PC-3 (cell line): ENCODE measurements around the gene DAAM1. TPM values are rescaled to one million over a fixed set of nuclear protein-coding genes. Genes with fewer than 3 reads are reported as not detected.

Source experiments
- ATAC-seq: fragments of 200-7000 bp; cut with Tn5 transposase; 2 replicates; pipeline ENCODE4 v1.9.1; 2020; ENCODE audit warnings: mild to moderate bottlenecking, moderate library complexity
- BruUV-seq: library from RNA; stranded (reverse); fragments of 400-500 nt; replicated peaks from 2 replicates; lab custom pipeline; 2021; lab: Mats Ljungman, UMichigan
- CTCF ChIA-PET: fragments of 300-600 bp; sonication (Branson Sonifier 250); formaldehyde crosslinking; loops from one replicate; lab custom pipeline; 2022; ENCODE audit warnings: antibody characterized with exemption; lab: Charles Lee
- POLR2A ChIA-PET: fragments of 300-600 bp; sonication (Branson Sonifier 250); formaldehyde crosslinking; loops from one replicate; lab custom pipeline; 2022; ENCODE audit warnings: antibody characterized with exemption; ENCODE audit not compliant: unreplicated experiment; lab: Charles Lee
- DNase-seq: peaks from one replicate; pipeline ENCODE4 v3.0.0-alpha.2; 2015
- H2AFZ ChIP-seq: fragments of 300-600 bp; sonication (generic); 2 replicates; pipeline ENCODE4 v1.6.0; 2016; ENCODE audit warnings: antibody characterized with exemption, low read length
- H3F3A ChIP-seq: fragments of 300-600 bp; sonication (generic); one replicate; pipeline ENCODE4 v1.6.0; 2017; ENCODE audit warnings: antibody characterized with exemption, low read length, control low read depth, mild to moderate bottlenecking; ENCODE audit not compliant: unreplicated experiment
- H3K27ac ChIP-seq: fragments of 300-600 bp; sonication (generic); 2 replicates; pipeline ENCODE4 v1.5.1; 2016; ENCODE audit warnings: mild to moderate bottlenecking, low read length
- H3K27me3 ChIP-seq: fragments of 300-600 bp; sonication (generic); 2 replicates; pipeline ENCODE4 v1.6.1; 2016; ENCODE audit warnings: low read length, mixed read lengths
- H3K36me3 ChIP-seq: fragments of 300-600 bp; sonication (generic); 2 replicates; pipeline ENCODE4 v1.6.1; 2016; ENCODE audit warnings: low read depth, mixed run types, low read length, mixed read lengths
- H3K4me1 ChIP-seq: fragments of 300-600 bp; sonication (generic); 2 replicates; pipeline ENCODE4 v1.5.1; 2016; ENCODE audit warnings: low read length; ENCODE audit not compliant: insufficient read depth
- H3K4me2 ChIP-seq: fragments of 300-600 bp; sonication (generic); 2 replicates; pipeline ENCODE4 v1.6.0; 2016; ENCODE audit warnings: low read length
- H3K4me3 ChIP-seq: fragments of 300-600 bp; sonication (generic); 2 replicates; pipeline ENCODE4 v1.5.1; 2016; ENCODE audit warnings: mild to moderate bottlenecking, low read length, mixed read lengths
- H3K79me2 ChIP-seq: fragments of 300-600 bp; sonication (generic); 2 replicates; pipeline ENCODE4 v1.6.1; 2017; ENCODE audit warnings: low read length, mixed read lengths
- H3K9ac ChIP-seq: fragments of 300-600 bp; sonication (generic); 2 replicates; pipeline ENCODE4 v1.6.0; 2016; ENCODE audit warnings: mild to moderate bottlenecking, low read length
- H3K9me2 ChIP-seq: fragments of 300-600 bp; sonication (generic); replicated peaks from 2 replicates; pipeline ENCODE4 v1.6.1; 2016; ENCODE audit warnings: mixed run types, low read length, mixed read lengths
- H3K9me3 ChIP-seq: fragments of 300-600 bp; sonication (generic); 2 replicates; pipeline ENCODE4 v1.6.1; 2016; ENCODE audit warnings: low read length, mixed read lengths
- H4K20me1 ChIP-seq: fragments of 300-600 bp; sonication (generic); 2 replicates; pipeline ENCODE4 v1.6.1; 2016; ENCODE audit warnings: low read length, mixed read lengths
- EZH2 ChIP-seq: fragments of 300-600 bp; sonication (generic); IDR thresholded peaks from one replicate; pipeline ENCODE4 v1.6.1; 2017; ENCODE audit warnings: antibody characterized with exemption, mild to moderate bottlenecking, low read length; ENCODE audit not compliant: unreplicated experiment
- EZH2phosphoT487 ChIP-seq: fragments of 300-600 bp; sonication (generic); IDR thresholded peaks from 2 replicates; pipeline ENCODE4 v1.6.1; 2018; ENCODE audit warnings: mild to moderate bottlenecking, antibody characterized with exemption, low read length, borderline replicate concordance
- intact Hi-C: fragments of 100-400 bp; cut with micrococcal nuclease; formaldehyde crosslinking; loops from 2 replicates; pipeline ENCODE4 v1.9.0; 2023
- total RNA-seq: library from RNA; depleted of rRNA; stranded (reverse); fragments of >200 nt; gene quantifications from 2 replicates; pipeline ENCODE4 v1.2.3, GENCODE V29; 2014
- TF ChIP-seq, protein P1 (sequence below): fragments of 300-600 bp; sonication (generic); conservative IDR thresholded peaks from 2 replicates; pipeline ENCODE4 v1.5.1; 2017; ENCODE audit warnings: antibody characterized with exemption, low read depth, mild to moderate bottlenecking, low read length

DAAM1 gene
- total RNA-seq, 1 experiment from 2014 or later = 32.7 TPM

DNA sequence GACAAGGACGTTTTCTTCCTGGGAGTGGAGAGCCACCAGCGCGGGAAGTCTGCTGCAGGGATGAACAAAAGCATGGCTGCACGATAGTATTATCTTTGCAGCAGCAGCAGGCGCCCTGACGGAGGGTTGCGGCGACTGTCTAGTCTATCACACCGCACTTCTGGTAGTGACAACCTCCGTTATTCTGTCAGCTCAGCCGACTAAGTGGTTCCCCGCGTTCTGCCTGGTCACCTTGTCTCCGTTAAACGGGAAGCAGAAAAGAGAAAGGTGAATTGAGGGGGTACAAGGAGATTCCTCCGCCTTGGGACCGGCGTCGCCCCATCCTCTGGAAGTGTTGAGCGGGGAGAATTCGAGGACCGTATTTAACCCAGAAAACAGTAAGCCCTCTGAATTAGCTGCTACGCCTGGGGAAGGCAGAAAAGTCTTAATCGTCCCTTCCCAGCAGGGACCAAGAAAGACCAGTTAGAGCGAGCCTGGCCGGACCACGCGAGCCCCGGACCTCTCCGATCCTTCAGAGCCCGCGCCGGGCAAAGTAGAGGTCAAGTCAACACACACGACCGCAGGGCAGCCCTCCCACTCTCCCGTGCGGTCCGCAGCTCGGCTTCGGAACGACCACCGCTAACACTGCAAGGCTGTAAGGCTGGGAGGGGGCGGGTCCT, 536 bp upstream of the DAAM1 start:
- BruUV-seq = TSS peak; percentile 93
- H3K9me3 ChIP-seq = no peaks in the 10 kb centered on the region
- DNase-seq = peak; percentile 48
- peak overlapping the region; percentile 89 for H3K4me2 ChIP-seq
- no peaks in the 10 kb centered on the region for H3K9me2 ChIP-seq
- H4K20me1 ChIP-seq = no peaks in the 10 kb centered on the region
- H3K79me2 ChIP-seq = peaks cover 35% of the 10 kb centered on the region
- ChIA-PET POLR2A (interaction anchor here (1.3 kb wide), 1 partner anchor 60 kb away, joined by 4 read pairs; no protein-coding TSS in a partner anchor), CTCF (interaction anchor here (0.6 to 1.3 kb wide), 3 partner anchors 75 to 295 kb away, joined by 4 to 8 read pairs (median 7); no protein-coding TSS in a partner anchor)
- H3K36me3 ChIP-seq = no peaks in the 10 kb centered on the region
- H3K27me3 ChIP-seq = peaks cover 29% of the 10 kb centered on the region
- peak overlapping the region; percentile 94 for H2AFZ ChIP-seq
- TF ChIP-seq EZH2phosphoT487 (no peak), EZH2 (no peak)
- TF ChIP-seq, protein P1, sequence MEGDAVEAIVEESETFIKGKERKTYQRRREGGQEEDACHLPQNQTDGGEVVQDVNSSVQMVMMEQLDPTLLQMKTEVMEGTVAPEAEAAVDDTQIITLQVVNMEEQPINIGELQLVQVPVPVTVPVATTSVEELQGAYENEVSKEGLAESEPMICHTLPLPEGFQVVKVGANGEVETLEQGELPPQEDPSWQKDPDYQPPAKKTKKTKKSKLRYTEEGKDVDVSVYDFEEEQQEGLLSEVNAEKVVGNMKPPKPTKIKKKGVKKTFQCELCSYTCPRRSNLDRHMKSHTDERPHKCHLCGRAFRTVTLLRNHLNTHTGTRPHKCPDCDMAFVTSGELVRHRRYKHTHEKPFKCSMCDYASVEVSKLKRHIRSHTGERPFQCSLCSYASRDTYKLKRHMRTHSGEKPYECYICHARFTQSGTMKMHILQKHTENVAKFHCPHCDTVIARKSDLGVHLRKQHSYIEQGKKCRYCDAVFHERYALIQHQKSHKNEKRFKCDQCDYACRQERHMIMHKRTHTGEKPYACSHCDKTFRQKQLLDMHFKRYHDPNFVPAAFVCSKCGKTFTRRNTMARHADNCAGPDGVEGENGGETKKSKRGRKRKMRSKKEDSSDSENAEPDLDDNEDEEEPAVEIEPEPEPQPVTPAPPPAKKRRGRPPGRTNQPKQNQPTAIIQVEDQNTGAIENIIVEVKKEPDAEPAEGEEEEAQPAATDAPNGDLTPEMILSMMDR = no peak
- H3K27ac ChIP-seq = no peak overlapping the region
- no peaks in the 10 kb centered on the region for H3F3A ChIP-seq
- peaks cover 28% of the 10 kb centered on the region for H3K4me1 ChIP-seq
- intact Hi-C loops = loop anchor here (1.0 to 2.0 kb wide), 8 partner anchors 61 to 294 kb away; no protein-coding TSS in a partner anchor
- peak overlapping the region; percentile 32 for H3K9ac ChIP-seq
- H3K4me3 ChIP-seq = peak overlapping the region; percentile 79
- peak; percentile 29 for ATAC-seq

DNA sequence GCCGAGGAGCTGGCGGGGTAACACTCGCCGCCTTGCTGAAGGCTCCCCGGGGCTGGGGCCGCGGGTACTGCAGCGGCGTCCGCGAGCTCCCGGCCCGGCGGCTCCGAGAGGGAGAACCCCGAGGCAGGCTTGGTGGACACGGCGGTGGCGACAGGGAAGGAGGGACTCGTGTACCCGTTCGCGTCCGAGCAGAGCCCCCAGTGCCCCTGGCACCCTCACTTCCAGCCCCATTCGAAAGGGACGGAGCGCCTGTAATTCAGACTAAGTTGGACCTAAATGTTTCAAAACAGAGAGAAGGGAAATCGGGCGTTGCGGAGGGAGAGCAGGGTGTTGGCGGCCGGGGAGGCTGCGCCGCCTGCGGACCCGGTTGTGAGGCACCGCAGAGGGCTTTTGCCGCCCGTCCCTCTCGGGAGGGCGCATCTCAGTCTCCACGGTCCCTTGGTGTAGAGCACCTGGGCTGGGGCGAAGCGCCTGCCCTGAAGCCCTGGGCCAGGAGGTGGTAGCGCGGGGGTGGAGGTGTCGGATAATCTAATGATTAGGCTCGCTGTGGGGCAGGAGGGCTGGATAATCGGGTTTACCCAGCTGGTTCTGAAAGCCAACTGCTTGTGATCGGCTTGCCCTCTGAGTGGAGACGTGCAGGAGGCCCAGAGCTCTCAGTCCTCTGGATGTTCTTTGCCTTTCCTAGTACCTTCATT, 771 bp downstream of the DAAM1 start:
- no peak for TF ChIP-seq EZH2
- TF ChIP-seq, protein P1 = 0 out of 2 replicates have a peak, but pooled peaks have one; percentile 22
- peak; percentile 52 for DNase-seq
- no peaks in the 10 kb centered on the region for H3K9me3 ChIP-seq
- H3K4me3 ChIP-seq = peak overlapping the region; percentile 79
- BruUV-seq = no TSS peak
- peaks cover 48% of the 10 kb centered on the region for H3K79me2 ChIP-seq
- peak; percentile 10 for ATAC-seq
- POLR2A ChIA-PET = interaction anchor here (0.6 to 1.3 kb wide), 3 partner anchors 59 to 295 kb away, joined by 3 to 5 read pairs (median 4); partner anchors contain the start of genes JKAMP and L3HYPDH
- H4K20me1 ChIP-seq = no peaks in the 10 kb centered on the region
- no peaks in the 10 kb centered on the region for H3K36me3 ChIP-seq
- H3K9me2 ChIP-seq = no peaks in the 10 kb centered on the region
- peak overlapping the region; percentile 91 for H3K4me2 ChIP-seq
- peaks cover 26% of the 10 kb centered on the region for H3K27me3 ChIP-seq
- no peaks in the 10 kb centered on the region for H3F3A ChIP-seq
- CTCF ChIA-PET = interaction anchor here (0.5 to 2.1 kb wide), 4 partner anchors 14 to 125 kb away, joined by 3 to 10 read pairs (median 3); no protein-coding TSS in a partner anchor
- peak overlapping the region; percentile 47 for H3K9ac ChIP-seq
- intact Hi-C loops = loop anchor here (2.0 kb wide), 2 partner anchors 62 to 118 kb away; no protein-coding TSS in a partner anchor
- peaks cover 27% of the 10 kb centered on the region for H3K4me1 ChIP-seq
- H3K27ac ChIP-seq = peak overlapping the region; percentile 9
- H2AFZ ChIP-seq = peak overlapping the region; percentile 88
